ENCODE measurements around the gene RUVBL2.
A peak's percentile ranks its signal among the peaks of the same experiment; 100 is the strongest.
"Not testable (repeated sequence)": the region's sequence is repeated elsewhere in the genome, so short reads cannot be mapped to it uniquely, and the experiment has no call there.

RUVBL2 gene

GRCh38 chr19:49038557-49039276 is 45.0 kb downstream of the RUVBL2 start:
- DNase-seq (ENCODE audit: low read depth in 3 of 3, low spot score in 1 of 3): not testable (repeated sequence)

GRCh38 chr19:49039736-49040135 is 46.0 kb downstream of the RUVBL2 start:
- not testable (repeated sequence) for DNase-seq (ENCODE audit: low read depth in 3 of 3, low spot score in 1 of 3)

- no peak for DNase-seq (ENCODE audit: low read depth in 3 of 3, low spot score in 1 of 3)
Observed at GRCh38 chr19:49042177-49042576, 48.5 kb downstream of the RUVBL2 start.

GRCh38 chr19:49042666-49043065 is 49.0 kb downstream of the RUVBL2 start:
- not testable (repeated sequence) for DNase-seq (ENCODE audit: low read depth in 3 of 3, low spot score in 1 of 3)

- DNase-seq (ENCODE audit: low read depth in 3 of 3, low spot score in 1 of 3): not testable (repeated sequence)
Observed at GRCh38 chr19:49043548-49043947, 49.9 kb downstream of the RUVBL2 start, which contains the start of gene CGB5. Gene CGB5, plus strand, starts transcription at chr19:49043848. Its CDS starts 362 bp downstream, at chr19:49044210.

GRCh38 chr19:49049011-49049410 is 55.3 kb downstream of the RUVBL2 start, which contains the start of gene CGB8:
Gene CGB8, minus strand, starts transcription at chr19:49049111. Its CDS starts 372 bp downstream, at chr19:49048739.
- not testable (repeated sequence) for DNase-seq (ENCODE audit: low read depth in 3 of 3, low spot score in 1 of 3)

GRCh38 chr19:49049834-49050233 is 56.1 kb downstream of the RUVBL2 start:
- not testable (repeated sequence) for DNase-seq (ENCODE audit: low read depth in 3 of 3, low spot score in 1 of 3)

GRCh38 chr19:49050376-49051033 is 56.8 kb downstream of the RUVBL2 start:
- not testable (repeated sequence) for DNase-seq (ENCODE audit: low read depth in 3 of 3, low spot score in 1 of 3)

GRCh38 chr19:49056101-49056901 is 62.6 kb downstream of the RUVBL2 start:
- DNase-seq (ENCODE audit: low read depth in 3 of 3, low spot score in 1 of 3): peak; percentile 14 to 39 (median 21)

- not testable (repeated sequence) for DNase-seq (ENCODE audit: low read depth in 3 of 3, low spot score in 1 of 3)
Observed at GRCh38 chr19:49056902-49057596, 63.4 kb downstream of the RUVBL2 start.

GRCh38 chr19:49057636-49058234 is 64.0 kb downstream of the RUVBL2 start, which contains the start of gene CGB7:
Gene CGB7, minus strand, starts transcription at chr19:49057749. Its CDS starts 2,374 bp downstream, at chr19:49055375.
- no peak for DNase-seq (ENCODE audit: low read depth in 3 of 3, low spot score in 1 of 3)

- DNase-seq (ENCODE audit: low read depth in 3 of 3, low spot score in 1 of 3): no peak
Observed at GRCh38 chr19:49058562-49058961, 64.9 kb downstream of the RUVBL2 start.

- no peak for DNase-seq (ENCODE audit: low read depth in 3 of 3, low spot score in 1 of 3)
Observed at GRCh38 chr19:49059053-49059452, 65.4 kb downstream of the RUVBL2 start.

- DNase-seq (ENCODE audit: low read depth in 3 of 3, low spot score in 1 of 3): no peak
Observed at GRCh38 chr19:49061000-49061399, 67.3 kb downstream of the RUVBL2 start.

- no peak for DNase-seq (ENCODE audit: low read depth in 3 of 3, low spot score in 1 of 3)
Observed at GRCh38 chr19:49061445-49061844, 67.8 kb downstream of the RUVBL2 start.

- no peak for DNase-seq (ENCODE audit: low read depth in 3 of 3, low spot score in 1 of 3)
Observed at GRCh38 chr19:49064029-49064629, 70.4 kb downstream of the RUVBL2 start.

- DNase-seq (ENCODE audit: low read depth in 3 of 3, low spot score in 1 of 3): no peak
Observed at GRCh38 chr19:49064768-49065611, 71.3 kb downstream of the RUVBL2 start, which contains the start of gene NTF4. Gene NTF4, minus strand, starts transcription at chr19:49064818. Its CDS starts 2,821 bp downstream, at chr19:49061997.
